DOHH2 (cell line): ENCODE data around the gene SHE.
"Not testable (repeated sequence)": the region's sequence is repeated elsewhere in the genome, so short reads cannot be mapped to it uniquely, and the experiment has no call there.

Experiments
- H3F3A ChIP-seq: fragments of 200-600 bp; sonication (generic), shearing (Covaris generic); 2 replicates; pipeline ENCODE4 v1.6.0; 2016; ENCODE audit warnings: antibody characterized with exemption, mild to moderate bottlenecking; ENCODE audit not compliant: control insufficient read depth, insufficient read depth
- H3K27ac ChIP-seq: fragments of 200-600 bp; sonication (generic); 2 replicates; pipeline ENCODE4 v1.5.1; 2014; ENCODE audit warnings: low read depth, mild to moderate bottlenecking, low read length, moderate library complexity
- H3K27me3 ChIP-seq: fragments of 200-600 bp; sonication (generic); 2 replicates; pipeline ENCODE4 v1.6.1; 2014; ENCODE audit warnings: mild to moderate bottlenecking, low read length, mixed read lengths; ENCODE audit not compliant: control insufficient read depth
- H3K36me3 ChIP-seq: fragments of 200-600 bp; sonication (generic); 2 replicates; pipeline ENCODE4 v1.6.1; 2014; ENCODE audit warnings: mild to moderate bottlenecking, low read length, moderate library complexity, mixed read lengths; ENCODE audit not compliant: control insufficient read depth
- H3K4me1 ChIP-seq: fragments of 200-600 bp; sonication (generic); 2 replicates; pipeline ENCODE4 v1.6.1; 2014; ENCODE audit warnings: mild to moderate bottlenecking, low read length, mixed read lengths; ENCODE audit not compliant: control insufficient read depth
- H3K4me2 ChIP-seq: fragments of 200-600 bp; sonication (generic); 2 replicates; pipeline ENCODE4 v1.6.0; 2014; ENCODE audit warnings: mild to moderate bottlenecking, low read length, moderate library complexity
- H3K4me3 ChIP-seq: fragments of 200-600 bp; sonication (generic); 2 replicates; pipeline ENCODE4 v1.5.1; 2014; ENCODE audit warnings: mild to moderate bottlenecking, low read length, mixed read lengths
- H3K79me2 ChIP-seq: fragments of 200-600 bp; sonication (generic); 2 replicates; pipeline ENCODE4 v1.6.1; 2014; ENCODE audit warnings: mild to moderate bottlenecking, low read length, mixed read lengths; ENCODE audit not compliant: control insufficient read depth
- H3K9me2 ChIP-seq: fragments of 200-600 bp; sonication (generic); replicated peaks from 2 replicates; pipeline ENCODE4 v1.6.1; 2014; ENCODE audit warnings: mild to moderate bottlenecking, low read length, mixed read lengths; ENCODE audit not compliant: control insufficient read depth
- H3K9me3 ChIP-seq: fragments of 200-600 bp; sonication (generic); 2 replicates; pipeline ENCODE4 v1.6.1; 2014; ENCODE audit warnings: antibody characterized with exemption, low read length, mixed read lengths; ENCODE audit not compliant: control insufficient read depth, insufficient read depth
- H4K20me1 ChIP-seq: fragments of 200-600 bp; sonication (generic); 2 replicates; pipeline ENCODE4 v1.6.0; 2014; ENCODE audit warnings: low read depth, mild to moderate bottlenecking, antibody characterized with exemption, low read length, moderate library complexity; ENCODE audit not compliant: control insufficient read depth, insufficient read depth
- CTCF ChIP-seq: fragments of 200-600 bp; sonication (generic); IDR thresholded peaks from one replicate; pipeline ENCODE4 v1.5.1; 2014; ENCODE audit warnings: antibody characterized with exemption, mild to moderate bottlenecking, low read depth, low read length; ENCODE audit not compliant: poor library complexity, severe bottlenecking
- EZH2phosphoT487 ChIP-seq: fragments of 200-600 bp; sonication (generic); IDR thresholded peaks from 2 replicates; pipeline ENCODE4 v1.6.1; 2017; ENCODE audit warnings: borderline replicate concordance, mild to moderate bottlenecking, antibody characterized with exemption, low read length, moderate library complexity, mixed read lengths

The SHE gene

DNA sequence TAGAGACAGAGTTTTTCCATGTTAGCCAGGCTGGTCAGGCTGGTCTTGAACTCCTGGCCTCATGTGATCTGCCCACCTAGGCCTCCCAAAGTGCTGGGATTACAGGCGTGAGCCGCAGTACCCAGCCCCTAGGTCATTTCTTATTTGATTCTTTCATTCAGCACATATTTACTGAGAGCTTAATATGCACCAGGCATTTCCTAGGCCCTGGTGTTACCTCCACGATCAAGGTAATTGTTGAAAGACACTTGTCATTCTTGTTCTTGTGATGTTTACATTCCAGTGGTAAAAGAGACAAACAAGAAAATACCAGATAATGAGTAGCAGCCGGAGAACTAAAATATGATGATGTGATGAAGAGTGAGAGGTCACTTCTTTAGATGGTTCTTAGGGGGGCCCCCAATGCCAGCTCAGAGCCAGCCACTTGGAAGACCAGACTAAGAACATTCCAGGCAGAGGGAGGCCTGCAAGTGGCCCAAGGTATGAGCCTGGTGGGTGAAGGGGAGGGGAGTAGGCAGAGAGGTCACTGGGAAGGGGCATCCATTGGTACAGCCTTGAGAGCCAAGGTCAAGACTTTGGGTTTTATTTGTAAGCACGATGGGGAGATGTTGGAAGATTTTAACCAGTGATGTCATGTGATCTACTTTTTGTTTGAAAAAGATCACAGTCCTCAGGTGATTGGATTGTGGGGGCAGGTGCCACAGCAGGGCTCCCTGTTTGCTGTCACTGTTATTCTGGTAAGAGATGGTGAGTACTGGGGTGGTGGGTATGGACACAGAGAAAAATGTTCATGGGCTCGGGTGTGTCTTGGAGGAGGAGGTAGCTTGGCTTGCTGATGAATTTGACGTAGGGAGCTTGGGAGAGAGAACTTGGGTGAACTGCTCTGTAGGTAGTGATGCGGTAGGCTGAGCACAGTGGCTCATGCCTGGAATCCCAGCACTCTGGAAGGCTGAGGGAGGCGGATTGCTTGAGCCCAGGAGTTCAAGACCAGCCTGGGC, 37.6 kb upstream of the SHE start:
- TF ChIP-seq CTCF (no peak), EZH2phosphoT487 (no peak)
- peaks cover 18% of the 10 kb centered on the region; the same call in 1 of the 2 replicates for H3K27me3 ChIP-seq

GRCh38 chr1:154536570-154536969, 34.4 kb upstream of the SHE start:
- H3K9me2 ChIP-seq = no peaks in the 10 kb centered on the region
- no peaks in the 10 kb centered on the region for H3K36me3 ChIP-seq
- H3K27me3 ChIP-seq = peaks cover 11% of the 10 kb centered on the region; the same call in 1 of the 2 replicates
- no peaks in the 10 kb centered on the region for H3F3A ChIP-seq
- H3K79me2 ChIP-seq = no peaks in the 10 kb centered on the region
- no peaks in the 10 kb centered on the region for H4K20me1 ChIP-seq
- H3K4me3 ChIP-seq = no peak overlapping the region
- H3K27ac ChIP-seq = no peak overlapping the region
- H3K4me2 ChIP-seq = no peak overlapping the region
- H3K4me1 ChIP-seq = no peaks in the 10 kb centered on the region
- no peaks in the 10 kb centered on the region for H3K9me3 ChIP-seq
- TF ChIP-seq EZH2phosphoT487 = no peak
- no peak for TF ChIP-seq CTCF

More for the DNA sequence above, 37.6 kb upstream of the SHE start:
- no peaks in the 10 kb centered on the region for H3F3A ChIP-seq
- H4K20me1 ChIP-seq = no peaks in the 10 kb centered on the region
- H3K36me3 ChIP-seq = no peaks in the 10 kb centered on the region
- H3K4me1 ChIP-seq = no peaks in the 10 kb centered on the region
- no peaks in the 10 kb centered on the region for H3K9me2 ChIP-seq
- no peak overlapping the region for H3K4me2 ChIP-seq
- no peaks in the 10 kb centered on the region for H3K79me2 ChIP-seq
- H3K9me3 ChIP-seq = no peaks in the 10 kb centered on the region
- H3K4me3 ChIP-seq = no peak overlapping the region
- no peak overlapping the region for H3K27ac ChIP-seq

GRCh38 chr1:154533952-154534844, 32.0 kb upstream of the SHE start:
- Histone ChIP-seq H3K27ac (no peak overlapping the region), H3K27me3 (0 out of 2 replicates have a peak, but pooled peaks cover 3% of the 10 kb centered on the region), H3K79me2 (no peaks in the 10 kb centered on the region), H3K9me3 (no peaks in the 10 kb centered on the region), H3K9me2 (no peaks in the 10 kb centered on the region), H4K20me1 (no peaks in the 10 kb centered on the region), H3K4me3 (no peak overlapping the region), H3K4me1 (no peaks in the 10 kb centered on the region), H3K4me2 (no peak overlapping the region), H3F3A (no peaks in the 10 kb centered on the region), H3K36me3 (no peaks in the 10 kb centered on the region)
- TF ChIP-seq EZH2phosphoT487 (no peak), CTCF (peak; percentile 53)

- not testable (repeated sequence) for H3K27me3 ChIP-seq, H3F3A ChIP-seq, H3K36me3 ChIP-seq, H3K4me3 ChIP-seq, H3K27ac ChIP-seq, H3K4me1 ChIP-seq, H3K9me2 ChIP-seq, H3K79me2 ChIP-seq, H3K9me3 ChIP-seq, H3K4me2 ChIP-seq, H4K20me1 ChIP-seq
Measured at GRCh38 chr1:154531950-154532349, 29.7 kb upstream of the SHE start.
